ENCODE results near the gene LRRC51. TPM values are rescaled to one million over a fixed set of nuclear protein-coding genes. Genes with fewer than 3 reads are reported as not detected.

The LRRC51 gene
- total and polyA plus RNA-seq, 2 of the 4 experiments (the other 2 are of a cell fraction): 5.3 to 5.6 TPM

DNA sequence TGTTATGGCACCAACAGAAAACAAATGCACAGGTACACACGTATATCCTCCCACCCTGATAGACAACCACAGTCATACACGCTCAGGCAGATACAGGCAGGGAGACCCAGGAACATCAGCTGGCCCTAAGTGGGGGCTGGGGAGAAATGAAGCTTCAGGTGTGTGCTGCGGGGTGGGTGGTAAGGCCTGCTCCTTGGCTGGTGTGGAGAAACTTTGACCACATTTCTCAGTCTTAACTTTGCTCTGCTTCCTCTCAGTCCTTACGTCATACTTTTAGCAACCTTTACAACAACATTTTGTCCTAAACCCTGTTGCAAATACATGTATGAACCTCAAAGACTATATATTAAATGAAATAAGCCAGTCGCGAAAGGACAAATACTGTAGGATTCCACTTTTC lies 38.5 kb downstream of the LRRC51 start:
- intact Hi-C loops (cut with micrococcal nuclease) (no loop called here), in situ Hi-C loops (cut with MboI; ENCODE audit: low sequenced_read_pairs) (no loop called here), dilution Hi-C loops (cut with HindIII; ENCODE audit: low sequenced_read_pairs, unreplicated experiment) (no loop called here)
- H3K4me2 ChIP-seq (ENCODE audit: low read depth, low read length): no peak overlapping the region
- H4K8ac ChIP-seq (ENCODE audit: low read depth in 2 of 2, low read length in 2 of 2): no peak overlapping the region
- H3K9me3 ChIP-seq (ENCODE audit: control insufficient read depth, insufficient read depth, low read length): no peaks in the 10 kb centered on the region
- no peak overlapping the region for H2AK5ac ChIP-seq (ENCODE audit: low read depth, low read length)
- H3K27me3 ChIP-seq (ENCODE audit: control insufficient read depth, insufficient read depth, low read length): no peaks in the 10 kb centered on the region; the same call in 1 of the 2 replicates
- WGBS, 2 experiments (ENCODE audit: extremely low coverage in 2 of 2, insufficient read length in 1 of 2): no CpG with 5 or more reads among the region's 6 CpGs
- H3K23ac ChIP-seq (ENCODE audit: low read depth, low read length): no peak overlapping the region
- H3K9me1 ChIP-seq (ENCODE audit: insufficient read depth, low read length): no peaks in the 10 kb centered on the region; the same call in 1 of the 2 replicates
- H2AFZ ChIP-seq (replicated peaks; ENCODE audit: low read length, poor library complexity): no peak overlapping the region
- ChIA-PET CTCF (no interaction called here), POLR2A (ENCODE audit: unreplicated experiment) (no interaction called here)
- ATAC-seq (ENCODE audit: low read depth): no peak
- no peak overlapping the region for H2AK9ac ChIP-seq (replicated peaks; ENCODE audit: low read depth, low read length, poor library complexity)
- H3K56ac ChIP-seq (ENCODE audit: extremely low read depth, insufficient read depth, low read length): no peak overlapping the region
- H2BK20ac ChIP-seq (ENCODE audit: low read depth, low read length): no peak overlapping the region
- no TSS peak for BruUV-seq (replicated peaks)
- no peak overlapping the region for H3K27ac ChIP-seq (ENCODE audit: insufficient read depth, low read length)
- H3K79me1 ChIP-seq (ENCODE audit: low read depth in 1 of 2, low read length in 2 of 2): no peaks in the 10 kb centered on the region
- H3K14ac ChIP-seq (replicated peaks; ENCODE audit: low read depth, low read length): no peak overlapping the region
- TF ChIP-seq, protein P1, sequence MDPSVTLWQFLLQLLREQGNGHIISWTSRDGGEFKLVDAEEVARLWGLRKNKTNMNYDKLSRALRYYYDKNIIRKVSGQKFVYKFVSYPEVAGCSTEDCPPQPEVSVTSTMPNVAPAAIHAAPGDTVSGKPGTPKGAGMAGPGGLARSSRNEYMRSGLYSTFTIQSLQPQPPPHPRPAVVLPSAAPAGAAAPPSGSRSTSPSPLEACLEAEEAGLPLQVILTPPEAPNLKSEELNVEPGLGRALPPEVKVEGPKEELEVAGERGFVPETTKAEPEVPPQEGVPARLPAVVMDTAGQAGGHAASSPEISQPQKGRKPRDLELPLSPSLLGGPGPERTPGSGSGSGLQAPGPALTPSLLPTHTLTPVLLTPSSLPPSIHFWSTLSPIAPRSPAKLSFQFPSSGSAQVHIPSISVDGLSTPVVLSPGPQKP (IDR thresholded peaks at IDR 0.05; ENCODE audit: borderline replicate concordance, low read depth, low read length): no peak
- TF ChIP-seq POLR2A (IDR thresholded peaks at IDR 0.05; ENCODE audit: low read depth, low read length) (no peak), NFE2L2 (IDR thresholded peaks at IDR 0.05; ENCODE audit: low read depth, low read length) (no peak), CEBPB (IDR thresholded peaks at IDR 0.05; ENCODE audit: low read depth, low read length) (no peak), MXI1 (IDR thresholded peaks at IDR 0.05; ENCODE audit: borderline replicate concordance, low read depth, low read length) (no peak), RAD21 (IDR thresholded peaks at IDR 0.05; ENCODE audit: low read length) (no peak), MAFK (IDR thresholded peaks at IDR 0.05; ENCODE audit: low read depth, low read length) (no peak), BHLHE40 (IDR thresholded peaks at IDR 0.05; ENCODE audit: low read depth, low read length) (no peak), RCOR1 (IDR thresholded peaks at IDR 0.05; ENCODE audit: insufficient replicate concordance, low read length) (no peak), SMC3 (IDR thresholded peaks at IDR 0.05; ENCODE audit: low read depth, low read length) (no peak), FOS (IDR thresholded peaks at IDR 0.05; ENCODE audit: low read depth, low read length) (no peak), CHD1 (IDR thresholded peaks at IDR 0.05; ENCODE audit: low read depth, low read length) (no peak)
- TF ChIP-seq, protein P2, sequence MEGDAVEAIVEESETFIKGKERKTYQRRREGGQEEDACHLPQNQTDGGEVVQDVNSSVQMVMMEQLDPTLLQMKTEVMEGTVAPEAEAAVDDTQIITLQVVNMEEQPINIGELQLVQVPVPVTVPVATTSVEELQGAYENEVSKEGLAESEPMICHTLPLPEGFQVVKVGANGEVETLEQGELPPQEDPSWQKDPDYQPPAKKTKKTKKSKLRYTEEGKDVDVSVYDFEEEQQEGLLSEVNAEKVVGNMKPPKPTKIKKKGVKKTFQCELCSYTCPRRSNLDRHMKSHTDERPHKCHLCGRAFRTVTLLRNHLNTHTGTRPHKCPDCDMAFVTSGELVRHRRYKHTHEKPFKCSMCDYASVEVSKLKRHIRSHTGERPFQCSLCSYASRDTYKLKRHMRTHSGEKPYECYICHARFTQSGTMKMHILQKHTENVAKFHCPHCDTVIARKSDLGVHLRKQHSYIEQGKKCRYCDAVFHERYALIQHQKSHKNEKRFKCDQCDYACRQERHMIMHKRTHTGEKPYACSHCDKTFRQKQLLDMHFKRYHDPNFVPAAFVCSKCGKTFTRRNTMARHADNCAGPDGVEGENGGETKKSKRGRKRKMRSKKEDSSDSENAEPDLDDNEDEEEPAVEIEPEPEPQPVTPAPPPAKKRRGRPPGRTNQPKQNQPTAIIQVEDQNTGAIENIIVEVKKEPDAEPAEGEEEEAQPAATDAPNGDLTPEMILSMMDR (conservative IDR thresholded peaks at IDR 0.05; ENCODE audit: low read depth, low read length): no peak
- TF ChIP-seq, protein P3, sequence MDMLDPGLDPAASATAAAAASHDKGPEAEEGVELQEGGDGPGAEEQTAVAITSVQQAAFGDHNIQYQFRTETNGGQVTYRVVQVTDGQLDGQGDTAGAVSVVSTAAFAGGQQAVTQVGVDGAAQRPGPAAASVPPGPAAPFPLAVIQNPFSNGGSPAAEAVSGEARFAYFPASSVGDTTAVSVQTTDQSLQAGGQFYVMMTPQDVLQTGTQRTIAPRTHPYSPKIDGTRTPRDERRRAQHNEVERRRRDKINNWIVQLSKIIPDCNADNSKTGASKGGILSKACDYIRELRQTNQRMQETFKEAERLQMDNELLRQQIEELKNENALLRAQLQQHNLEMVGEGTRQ (IDR thresholded peaks at IDR 0.05; ENCODE audit: low read depth, low read length): no peak
- no peak overlapping the region for H2BK5ac ChIP-seq (ENCODE audit: low read depth, low read length, poor library complexity, severe bottlenecking)
- H3K18ac ChIP-seq (ENCODE audit: low read depth, low read length): no peak overlapping the region
- no peaks in the 10 kb centered on the region for H4K20me1 ChIP-seq (ENCODE audit: insufficient read depth, low read length)
- H4K91ac ChIP-seq (ENCODE audit: insufficient read depth, low read depth, low read length): no peak overlapping the region
- no peak overlapping the region for H4K5ac ChIP-seq (ENCODE audit: low read depth, low read length)
- no peaks in the 10 kb centered on the region for H3K4me1 ChIP-seq (ENCODE audit: control insufficient read depth, insufficient read depth, low read length)
- no peak overlapping the region for H3K4ac ChIP-seq (ENCODE audit: low read depth, low read length)
- no peak overlapping the region for H2BK15ac ChIP-seq (ENCODE audit: low read depth, low read length)
- H3K4me3 ChIP-seq (ENCODE audit: insufficient read depth, low read depth, low read length): no peak overlapping the region
- DNase-seq: no peak
- no peak overlapping the region for H2BK120ac ChIP-seq (ENCODE audit: low read depth, low read length)
- no peaks in the 10 kb centered on the region for H3K36me3 ChIP-seq (ENCODE audit: control insufficient read depth, insufficient read depth, low read length)
- H3K9ac ChIP-seq (ENCODE audit: low read depth, low read length): no peak overlapping the region
